D721Med (cell line): ENCODE data around the gene AANAT.

Source experiments
- DNase-seq: peaks from one replicate; pipeline ENCODE4 v3.0.0; 2011; ENCODE audit warnings: low spot score; ENCODE audit not compliant: insufficient read length
- FAIRE-seq: peaks from 2 replicates; lab custom pipeline; 2011; peaks lifted over from hg19 to GRCh38; lab: Jason Lieb, UNC
- TF ChIP-seq, protein P1 (sequence below): IDR thresholded peaks from 2 replicates; pipeline ENCODE4 v1.5.1; 2012; ENCODE audit warnings: mild to moderate bottlenecking, control low read depth; ENCODE audit not compliant: insufficient read depth; ENCODE audit errors: missing control alignments

AANAT gene

DNA sequence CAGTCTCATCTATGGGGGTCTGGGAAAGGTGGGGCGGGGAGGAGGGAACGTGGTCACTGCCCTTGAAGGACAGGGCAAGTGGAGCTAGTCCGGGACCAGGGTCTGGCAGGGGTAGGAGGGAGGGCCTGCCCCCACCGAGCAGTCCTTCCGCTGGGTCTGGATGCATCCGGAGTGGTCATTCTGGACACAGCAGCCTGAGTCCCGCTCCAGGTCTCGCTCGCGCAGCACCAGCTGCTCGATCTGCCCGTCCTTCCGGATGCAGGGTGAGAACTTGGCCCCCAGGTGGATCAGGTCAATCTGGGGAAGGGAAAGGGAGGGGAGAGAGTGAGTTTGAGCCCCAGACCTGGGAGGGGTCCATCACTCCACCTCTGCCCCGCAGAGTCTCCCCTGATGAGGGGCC is 6.8 kb downstream of the AANAT start:
- DNase-seq: no peak
- FAIRE-seq: no peak
- TF ChIP-seq, protein P1, sequence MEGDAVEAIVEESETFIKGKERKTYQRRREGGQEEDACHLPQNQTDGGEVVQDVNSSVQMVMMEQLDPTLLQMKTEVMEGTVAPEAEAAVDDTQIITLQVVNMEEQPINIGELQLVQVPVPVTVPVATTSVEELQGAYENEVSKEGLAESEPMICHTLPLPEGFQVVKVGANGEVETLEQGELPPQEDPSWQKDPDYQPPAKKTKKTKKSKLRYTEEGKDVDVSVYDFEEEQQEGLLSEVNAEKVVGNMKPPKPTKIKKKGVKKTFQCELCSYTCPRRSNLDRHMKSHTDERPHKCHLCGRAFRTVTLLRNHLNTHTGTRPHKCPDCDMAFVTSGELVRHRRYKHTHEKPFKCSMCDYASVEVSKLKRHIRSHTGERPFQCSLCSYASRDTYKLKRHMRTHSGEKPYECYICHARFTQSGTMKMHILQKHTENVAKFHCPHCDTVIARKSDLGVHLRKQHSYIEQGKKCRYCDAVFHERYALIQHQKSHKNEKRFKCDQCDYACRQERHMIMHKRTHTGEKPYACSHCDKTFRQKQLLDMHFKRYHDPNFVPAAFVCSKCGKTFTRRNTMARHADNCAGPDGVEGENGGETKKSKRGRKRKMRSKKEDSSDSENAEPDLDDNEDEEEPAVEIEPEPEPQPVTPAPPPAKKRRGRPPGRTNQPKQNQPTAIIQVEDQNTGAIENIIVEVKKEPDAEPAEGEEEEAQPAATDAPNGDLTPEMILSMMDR: no peak

DNA sequence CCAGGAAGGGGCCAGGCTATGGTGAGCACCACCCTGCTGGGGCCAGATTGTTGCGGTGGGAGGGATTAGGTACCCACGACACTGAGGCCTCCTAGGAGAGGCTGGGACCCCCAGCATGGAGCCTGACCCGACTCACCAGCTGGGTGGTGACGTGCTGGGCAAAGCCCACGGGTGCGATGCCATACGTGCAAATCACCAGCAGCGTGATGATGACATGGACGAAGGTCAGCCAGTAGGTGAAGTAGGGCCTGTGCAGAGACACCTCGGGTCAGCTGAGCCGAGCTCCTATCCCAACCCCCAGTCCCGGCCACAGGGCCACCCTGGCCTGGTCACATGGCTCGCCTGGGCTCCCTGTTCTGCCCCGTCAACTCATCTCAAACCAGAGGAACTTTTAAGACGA is 7.5 kb downstream of the AANAT start:
- TF ChIP-seq, protein P1: no peak
- no peak for DNase-seq
- FAIRE-seq: no peak

DNA sequence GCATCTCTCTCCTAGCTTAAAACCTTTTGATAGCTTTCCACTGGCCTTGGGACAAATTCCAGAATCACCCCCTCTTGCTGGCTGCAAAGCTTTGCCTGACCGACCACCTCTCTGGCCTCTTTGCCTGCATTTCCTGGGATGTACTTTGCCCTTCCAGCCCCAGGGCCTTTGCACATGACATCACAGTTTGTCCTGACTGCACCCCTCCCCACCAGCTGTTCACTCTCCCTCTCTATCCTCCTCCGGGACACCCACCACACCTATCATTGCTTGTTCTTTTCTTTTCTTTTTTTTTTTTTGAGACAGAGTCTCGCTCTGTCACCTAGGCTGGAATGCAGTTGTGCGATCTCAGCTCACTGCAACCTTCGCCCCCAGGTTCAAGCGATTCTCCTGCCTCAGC is 7.9 kb downstream of the AANAT start:
- DNase-seq: no peak
- TF ChIP-seq, protein P1: no peak
- no peak for FAIRE-seq

DNA sequence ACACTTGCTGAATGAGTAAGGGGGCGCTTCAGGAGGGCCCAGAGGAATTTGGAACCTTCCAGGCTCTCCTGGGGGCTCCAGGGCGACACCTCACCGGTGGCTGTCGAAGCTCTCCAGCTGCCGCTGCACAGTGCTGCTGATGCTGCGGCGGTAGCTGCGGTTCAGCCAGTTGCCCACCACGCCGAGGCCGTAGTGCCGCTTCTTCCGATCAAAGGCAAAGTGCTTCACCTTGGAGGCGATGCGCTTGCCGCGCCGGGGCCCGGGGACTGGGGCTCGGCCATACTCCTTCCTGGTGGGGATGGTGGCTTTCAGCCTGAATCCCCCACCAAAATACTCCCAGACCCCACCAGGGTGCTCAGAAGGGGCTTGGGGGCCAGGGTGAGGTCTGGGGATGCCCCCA is 9.3 kb downstream of the AANAT start:
- DNase-seq: no peak
- FAIRE-seq: no peak
- TF ChIP-seq, protein P1: no peak

DNA sequence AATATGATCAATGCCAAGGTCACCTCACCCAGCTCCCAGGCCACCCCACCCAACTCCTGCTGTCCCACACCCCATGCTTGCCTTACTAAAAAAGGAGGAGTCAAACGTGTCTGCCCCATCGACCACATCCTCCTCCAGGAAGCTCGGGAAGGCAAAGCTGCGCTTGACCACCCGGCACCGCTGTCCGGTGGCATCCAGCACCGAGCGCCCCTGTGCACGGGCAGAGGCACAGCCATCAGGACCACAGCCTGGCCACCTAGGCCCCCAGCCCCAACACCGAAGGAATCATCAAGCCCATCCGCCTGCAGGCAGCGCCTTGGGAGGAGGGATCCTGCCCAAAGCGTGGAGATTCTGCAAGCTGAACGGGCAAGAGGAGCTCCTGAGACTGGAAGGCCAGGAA is 10.2 kb downstream of the AANAT start:
- TF ChIP-seq, protein P1: no peak
- DNase-seq (no peak), FAIRE-seq (no peak)

DNA sequence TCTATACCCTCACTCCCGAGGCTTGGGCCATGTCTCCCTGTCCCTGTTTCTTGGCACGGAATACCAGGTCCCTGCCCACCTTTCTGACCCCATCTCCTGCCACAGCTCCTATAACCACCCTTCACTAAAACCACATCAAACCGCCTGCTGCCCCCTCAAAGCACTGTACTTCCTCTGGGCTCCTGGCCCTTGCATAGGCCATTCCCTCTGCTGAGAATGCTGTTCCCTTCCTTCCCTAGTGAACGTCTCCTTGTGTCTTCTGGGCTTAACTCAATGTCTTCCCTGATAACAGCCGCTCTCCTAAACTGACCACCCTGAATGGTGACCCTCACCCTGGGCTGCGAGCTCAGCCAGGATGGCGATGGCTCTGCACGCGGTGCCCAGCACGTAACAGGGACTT is 10.7 kb downstream of the AANAT start:
- DNase-seq (no peak), FAIRE-seq (no peak)
- TF ChIP-seq, protein P1: no peak

DNA sequence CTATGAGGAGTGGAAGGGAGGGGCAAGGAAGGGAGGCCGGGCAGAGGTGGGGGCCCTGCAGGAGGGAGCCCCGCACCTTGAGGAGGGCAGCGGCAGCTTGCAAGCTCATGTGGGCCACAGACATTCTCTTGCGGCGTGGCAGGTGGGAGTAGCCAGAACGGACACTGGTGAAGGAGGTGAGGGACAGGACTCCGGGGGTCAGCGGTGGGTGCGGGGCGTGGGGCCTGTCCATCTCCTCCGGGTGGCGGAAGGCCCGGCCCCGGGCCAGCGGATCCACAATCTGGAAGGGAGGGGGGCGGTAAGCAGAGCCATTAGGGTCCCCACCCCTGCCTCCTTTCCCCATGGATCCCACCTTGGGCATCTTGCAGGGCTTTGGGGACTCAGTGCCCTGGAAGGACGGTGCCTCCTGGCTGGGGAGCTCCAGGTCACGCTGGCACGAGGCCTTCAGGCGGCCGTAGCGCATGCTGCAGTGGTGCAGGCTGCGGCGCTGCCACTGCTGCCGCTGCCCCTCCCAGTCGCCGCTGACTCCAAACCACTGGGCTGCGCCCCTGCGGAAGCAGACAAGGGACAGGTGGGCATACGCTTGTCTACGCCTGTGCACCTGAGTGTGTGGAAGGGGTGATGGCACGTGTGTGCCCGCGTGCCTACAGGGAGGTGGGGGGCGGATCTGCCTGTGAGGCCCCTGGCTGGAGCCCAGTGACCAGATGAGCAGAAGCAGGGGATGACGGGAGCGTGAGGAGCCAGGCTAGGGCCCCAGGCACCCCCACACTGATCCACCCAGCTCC is 11.5 kb downstream of the AANAT start:
- DNase-seq (no peak), FAIRE-seq (no peak)
- TF ChIP-seq, protein P1: no peak
